A673 (cell line): ENCODE data around the gene PPFIA2. TPM values are rescaled to one million over a fixed set of nuclear protein-coding genes. Genes with fewer than 3 reads are reported as not detected.

Experiments used
- BruUV-seq: library from RNA; stranded (reverse); fragments of 400-500 nt; replicated peaks from 2 replicates; lab custom pipeline; 2021; lab: Mats Ljungman, UMichigan
- CTCF ChIA-PET: fragments of 300-600 bp; sonication (Branson Sonifier 250); formaldehyde crosslinking; loops from one replicate; lab custom pipeline; 2022; ENCODE audit warnings: antibody characterized with exemption; lab: Charles Lee
- POLR2A ChIA-PET: fragments of 300-600 bp; sonication (Branson Sonifier 250); formaldehyde crosslinking; loops from one replicate; lab custom pipeline; 2022; ENCODE audit warnings: antibody characterized with exemption; ENCODE audit not compliant: low non-redundant PET; lab: Charles Lee
- DNase-seq: peaks from one replicate; pipeline ENCODE4 v3.0.0-alpha.2; 2015; ENCODE audit warnings: low spot score
- H3K27ac ChIP-seq: fragments of 200-600 bp; sonication (generic); 2 replicates; pipeline ENCODE4 v1.5.1; 2016; ENCODE audit warnings: mixed run types, low read depth, mild to moderate bottlenecking, mixed read lengths, antibody characterized with exemption, low read length; ENCODE audit not compliant: poor library complexity, severe bottlenecking
- H3K27me3 ChIP-seq: fragments of 200-600 bp; sonication (generic); replicated peaks from 2 replicates; pipeline ENCODE4 v1.6.1; 2017; ENCODE audit warnings: mixed run types, low read depth, mild to moderate bottlenecking, mixed read lengths, antibody characterized with exemption, low read length; ENCODE audit not compliant: insufficient read depth, poor library complexity
- H3K36me3 ChIP-seq: fragments of 200-600 bp; sonication (generic); 2 replicates; pipeline ENCODE4 v1.6.1; 2016; ENCODE audit warnings: mixed run types, mild to moderate bottlenecking, mixed read lengths, antibody characterized with exemption, low read length; ENCODE audit not compliant: insufficient read depth, poor library complexity, severe bottlenecking
- H3K4me1 ChIP-seq: fragments of 200-600 bp; sonication (generic); 2 replicates; pipeline ENCODE4 v1.6.1; 2017; ENCODE audit warnings: mixed run types, mild to moderate bottlenecking, mixed read lengths, antibody characterized with exemption, low read length; ENCODE audit not compliant: insufficient read depth, poor library complexity, severe bottlenecking
- H3K4me3 ChIP-seq: fragments of 200-600 bp; sonication (generic); 2 replicates; pipeline ENCODE4 v1.5.1; 2016; ENCODE audit warnings: low read depth, mixed run types, mild to moderate bottlenecking, mixed read lengths, low read length; ENCODE audit not compliant: poor library complexity, severe bottlenecking
- H3K9me3 ChIP-seq: fragments of 200-600 bp; sonication (generic); 2 replicates; pipeline ENCODE4 v1.6.1; 2016; ENCODE audit warnings: mixed run types, low read depth, mild to moderate bottlenecking, mixed read lengths, antibody characterized with exemption, low read length; ENCODE audit not compliant: poor library complexity, severe bottlenecking
- EZH2 ChIP-seq: fragments of 200-600 bp; sonication (generic); IDR thresholded peaks from 2 replicates; pipeline ENCODE4 v1.6.1; 2017; ENCODE audit warnings: borderline replicate concordance, low read depth, mild to moderate bottlenecking, mixed read lengths, antibody characterized with exemption, low read length; ENCODE audit not compliant: poor library complexity, severe bottlenecking
- intact Hi-C: fragments of 100-400 bp; cut with micrococcal nuclease; formaldehyde crosslinking; loops from one replicate; pipeline ENCODE4 v1.10.0; 2022; ENCODE audit not compliant: unreplicated experiment
- total RNA-seq: library from RNA; stranded (reverse); gene quantifications from 2 replicates; pipeline ENCODE4 v1.2.3, GENCODE V29; 2021
- TF ChIP-seq, protein P1 (sequence below): fragments of 300-800, 200-600 bp; sonication (generic); conservative IDR thresholded peaks from 2 replicates; pipeline ENCODE4 v1.5.1; 2017; ENCODE audit warnings: low read depth, mild to moderate bottlenecking, antibody characterized with exemption, low read length, moderate library complexity, mixed read lengths

The PPFIA2 gene
- total RNA-seq, 1 experiment from 2014 or later, result 0.52 TPM

- no peaks in the 10 kb centered on the region for H3K9me3 ChIP-seq
- no peak for TF ChIP-seq EZH2
- TF ChIP-seq, protein P1, sequence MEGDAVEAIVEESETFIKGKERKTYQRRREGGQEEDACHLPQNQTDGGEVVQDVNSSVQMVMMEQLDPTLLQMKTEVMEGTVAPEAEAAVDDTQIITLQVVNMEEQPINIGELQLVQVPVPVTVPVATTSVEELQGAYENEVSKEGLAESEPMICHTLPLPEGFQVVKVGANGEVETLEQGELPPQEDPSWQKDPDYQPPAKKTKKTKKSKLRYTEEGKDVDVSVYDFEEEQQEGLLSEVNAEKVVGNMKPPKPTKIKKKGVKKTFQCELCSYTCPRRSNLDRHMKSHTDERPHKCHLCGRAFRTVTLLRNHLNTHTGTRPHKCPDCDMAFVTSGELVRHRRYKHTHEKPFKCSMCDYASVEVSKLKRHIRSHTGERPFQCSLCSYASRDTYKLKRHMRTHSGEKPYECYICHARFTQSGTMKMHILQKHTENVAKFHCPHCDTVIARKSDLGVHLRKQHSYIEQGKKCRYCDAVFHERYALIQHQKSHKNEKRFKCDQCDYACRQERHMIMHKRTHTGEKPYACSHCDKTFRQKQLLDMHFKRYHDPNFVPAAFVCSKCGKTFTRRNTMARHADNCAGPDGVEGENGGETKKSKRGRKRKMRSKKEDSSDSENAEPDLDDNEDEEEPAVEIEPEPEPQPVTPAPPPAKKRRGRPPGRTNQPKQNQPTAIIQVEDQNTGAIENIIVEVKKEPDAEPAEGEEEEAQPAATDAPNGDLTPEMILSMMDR, result no peak
- H3K27me3 ChIP-seq, result no peaks in the 10 kb centered on the region
- ChIA-PET POLR2A (no interaction called here), CTCF (no interaction called here)
- no peak overlapping the region for H3K27ac ChIP-seq
- no peaks in the 10 kb centered on the region for H3K4me1 ChIP-seq
- intact Hi-C loops, result loop anchor here (1.0 kb wide), 1 partner anchor 71 kb away; no protein-coding TSS in a partner anchor
- no TSS peak for BruUV-seq
- H3K4me3 ChIP-seq, result no peak overlapping the region
- no peaks in the 10 kb centered on the region for H3K36me3 ChIP-seq
- DNase-seq, result peak; percentile 37
Observed at GRCh38 chr12:81365284-81365683, 393.9 kb downstream of the PPFIA2 start.

- ChIA-PET POLR2A (no interaction called here), CTCF (no interaction called here)
- DNase-seq, result no peak
- Histone ChIP-seq H3K4me1 (peaks cover 4% of the 10 kb centered on the region), H3K9me3 (no peaks in the 10 kb centered on the region), H3K27ac (no peak overlapping the region), H3K27me3 (no peaks in the 10 kb centered on the region), H3K36me3 (no peaks in the 10 kb centered on the region), H3K4me3 (no peak overlapping the region)
- no TSS peak for BruUV-seq
- no peak for TF ChIP-seq EZH2
- TF ChIP-seq, protein P1, result no peak
- intact Hi-C loops, result no loop called here
Observed at GRCh38 chr12:81360916-81361315, 398.2 kb downstream of the PPFIA2 start.

DNA sequence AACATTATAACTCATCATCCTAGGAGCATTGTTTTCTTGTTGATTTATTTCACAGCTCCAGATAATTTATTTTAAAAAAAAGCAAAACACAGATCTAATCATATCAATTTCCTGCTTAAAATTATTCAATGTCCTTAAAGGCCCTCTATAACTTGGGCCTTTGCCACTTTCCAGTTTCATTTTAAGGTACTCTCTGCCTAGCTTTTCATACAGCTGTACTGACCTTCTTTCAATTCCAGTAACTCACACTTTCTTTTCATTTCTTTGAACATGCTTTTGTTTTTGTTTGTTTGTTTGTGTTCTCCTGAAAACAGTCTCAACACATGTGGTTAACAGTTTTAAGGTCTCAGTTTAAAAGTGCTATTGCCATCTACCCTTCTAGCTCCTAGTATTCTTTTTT is 399.4 kb downstream of the PPFIA2 start:
- BruUV-seq, result no TSS peak
- ChIA-PET POLR2A (interaction anchor here (0.6 kb wide), 1 partner anchor 39 kb away, joined by 3 read pairs; no protein-coding TSS in a partner anchor), CTCF (no interaction called here)
- peaks cover 4% of the 10 kb centered on the region for H3K4me1 ChIP-seq
- no peaks in the 10 kb centered on the region for H3K9me3 ChIP-seq
- no peak for DNase-seq
- no peaks in the 10 kb centered on the region for H3K36me3 ChIP-seq
- H3K27me3 ChIP-seq, result no peaks in the 10 kb centered on the region
- TF ChIP-seq, protein P1, result no peak
- TF ChIP-seq EZH2, result no peak
- H3K27ac ChIP-seq, result no peak overlapping the region
- H3K4me3 ChIP-seq, result no peak overlapping the region
- intact Hi-C loops, result no loop called here
